ENCODE results near the gene ZNF292.
"Not testable (repeated sequence)": the region's sequence is repeated elsewhere in the genome, so short reads cannot be mapped to it uniquely, and the experiment has no call there.

ZNF292 gene

DNA sequence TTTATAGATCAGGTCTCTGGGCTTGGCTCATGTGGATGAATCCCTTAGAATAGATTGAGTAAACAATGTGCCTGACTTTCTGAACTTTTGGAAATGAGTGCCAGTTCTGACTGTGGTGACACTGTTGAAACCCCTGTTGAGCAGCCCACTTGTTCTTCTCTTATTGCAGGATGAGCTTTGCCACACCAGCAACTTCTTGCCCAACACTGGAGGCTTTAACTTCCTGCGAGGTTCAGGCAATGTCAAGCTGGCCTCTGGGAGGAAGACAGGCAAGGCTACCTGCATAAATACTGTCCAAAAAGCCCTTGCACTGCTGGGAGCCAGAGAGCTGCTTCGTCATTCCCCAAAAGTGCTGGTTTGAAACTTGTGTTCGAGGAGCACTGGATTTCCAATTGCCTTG, 134.2 kb downstream of the ZNF292 start:
- H3K27me3 ChIP-seq (ENCODE audit: control insufficient read depth, insufficient read depth, low read length), result no peaks in the 10 kb centered on the region
- H3K9ac ChIP-seq (ENCODE audit: low read length), result no peak overlapping the region
- H3K36me3 ChIP-seq (ENCODE audit: control insufficient read depth, insufficient read depth, low read length), result no peaks in the 10 kb centered on the region
- H3K4me1 ChIP-seq (ENCODE audit: control insufficient read depth, insufficient read depth, low read length), result no peaks in the 10 kb centered on the region
- no peak overlapping the region for H3K27ac ChIP-seq (ENCODE audit: low read depth, low read length)
- H3K4me3 ChIP-seq (ENCODE audit: low read length), result no peak overlapping the region

GRCh38 chr6:87291883-87292282, 136.5 kb downstream of the ZNF292 start:
- Histone ChIP-seq H3K4me1 (ENCODE audit: control insufficient read depth, insufficient read depth, low read length) (no peaks in the 10 kb centered on the region), H3K27me3 (ENCODE audit: control insufficient read depth, insufficient read depth, low read length) (no peaks in the 10 kb centered on the region), H3K9ac (ENCODE audit: low read length) (no peak overlapping the region), H3K4me3 (ENCODE audit: low read length) (no peak overlapping the region), H3K27ac (ENCODE audit: low read depth, low read length) (no peak overlapping the region), H3K36me3 (ENCODE audit: control insufficient read depth, insufficient read depth, low read length) (no peaks in the 10 kb centered on the region)

GRCh38 chr6:87293526-87293925, 138.2 kb downstream of the ZNF292 start:
- no peaks in the 10 kb centered on the region for H3K36me3 ChIP-seq (ENCODE audit: control insufficient read depth, insufficient read depth, low read length)
- no peak overlapping the region for H3K9ac ChIP-seq (ENCODE audit: low read length)
- no peaks in the 10 kb centered on the region for H3K27me3 ChIP-seq (ENCODE audit: control insufficient read depth, insufficient read depth, low read length)
- no peaks in the 10 kb centered on the region for H3K4me1 ChIP-seq (ENCODE audit: control insufficient read depth, insufficient read depth, low read length)
- H3K27ac ChIP-seq (ENCODE audit: low read depth, low read length), result no peak overlapping the region
- no peak overlapping the region for H3K4me3 ChIP-seq (ENCODE audit: low read length)

DNA sequence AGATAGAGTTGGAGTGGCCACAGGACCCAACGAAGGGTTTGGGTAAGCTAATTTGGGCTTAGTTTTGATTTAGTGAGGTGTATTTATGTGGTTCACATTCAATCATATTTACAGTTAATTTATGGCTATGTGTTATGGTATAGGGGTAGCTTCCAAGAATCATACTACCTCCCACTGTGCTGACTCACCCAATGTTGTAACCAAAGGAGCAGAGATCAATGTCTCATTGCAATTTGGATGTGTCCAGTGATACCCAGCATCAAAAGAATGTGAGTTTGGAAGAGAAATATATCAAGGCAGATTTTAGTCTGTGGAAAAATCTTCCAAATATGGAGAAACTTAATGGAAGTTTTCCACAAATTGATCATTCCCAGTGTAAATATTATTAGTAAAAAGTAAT, 141.8 kb downstream of the ZNF292 start:
- H3K27me3 ChIP-seq (ENCODE audit: control insufficient read depth, insufficient read depth, low read length), result no peaks in the 10 kb centered on the region
- no peak overlapping the region for H3K27ac ChIP-seq (ENCODE audit: low read depth, low read length)
- H3K4me3 ChIP-seq (ENCODE audit: low read length), result no peak overlapping the region
- H3K36me3 ChIP-seq (ENCODE audit: control insufficient read depth, insufficient read depth, low read length), result no peaks in the 10 kb centered on the region
- H3K9ac ChIP-seq (ENCODE audit: low read length), result no peak overlapping the region
- H3K4me1 ChIP-seq (ENCODE audit: control insufficient read depth, insufficient read depth, low read length), result no peaks in the 10 kb centered on the region

DNA sequence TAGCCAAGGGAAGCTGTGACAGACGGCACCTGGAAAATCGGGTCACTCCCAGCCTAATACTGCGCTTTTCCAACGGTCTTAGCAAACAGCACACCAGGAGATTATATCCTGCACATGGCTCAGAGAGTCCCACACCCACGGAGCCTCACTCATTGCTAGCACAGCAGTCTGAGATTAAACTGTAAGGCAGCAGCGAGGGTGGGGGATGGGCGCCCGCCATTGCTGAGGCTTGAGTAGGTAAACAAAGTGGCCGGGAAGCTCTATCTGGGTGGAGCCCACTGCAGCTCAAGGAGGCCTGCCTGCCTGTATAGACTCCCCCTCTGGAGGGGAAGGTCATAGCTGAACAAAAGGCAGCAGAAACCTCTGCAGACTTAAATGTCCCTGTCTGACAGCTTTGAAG, 145.9 kb downstream of the ZNF292 start:
- H3K4me3 ChIP-seq (ENCODE audit: low read length); H3K27ac ChIP-seq (ENCODE audit: low read depth, low read length); H3K4me1 ChIP-seq (ENCODE audit: control insufficient read depth, insufficient read depth, low read length); H3K27me3 ChIP-seq (ENCODE audit: control insufficient read depth, insufficient read depth, low read length); H3K9ac ChIP-seq (ENCODE audit: low read length); H3K36me3 ChIP-seq (ENCODE audit: control insufficient read depth, insufficient read depth, low read length): not testable (repeated sequence)

DNA sequence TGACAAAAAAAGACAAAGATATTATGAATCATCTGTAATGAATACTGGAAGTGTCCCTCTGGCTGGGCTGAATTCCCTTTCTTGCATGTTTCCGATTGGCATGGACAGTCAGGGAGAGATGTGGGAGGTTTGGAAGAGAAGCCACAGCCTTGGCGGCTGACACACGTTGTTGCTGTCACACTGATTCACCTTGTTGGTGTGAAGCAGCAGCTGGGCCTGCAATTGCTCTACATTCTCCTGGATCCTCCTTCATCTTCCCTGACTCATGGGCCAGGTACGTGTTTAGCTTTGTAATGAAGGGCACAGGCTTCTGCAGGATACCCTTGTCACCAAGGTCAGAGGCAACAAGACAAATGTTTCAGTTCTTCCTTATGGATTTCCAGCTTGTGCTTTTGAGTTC, 153.6 kb downstream of the ZNF292 start:
- H3K27ac ChIP-seq (ENCODE audit: low read depth, low read length), result no peak overlapping the region
- H3K9ac ChIP-seq (ENCODE audit: low read length), result no peak overlapping the region
- no peaks in the 10 kb centered on the region for H3K4me1 ChIP-seq (ENCODE audit: control insufficient read depth, insufficient read depth, low read length)
- no peaks in the 10 kb centered on the region for H3K36me3 ChIP-seq (ENCODE audit: control insufficient read depth, insufficient read depth, low read length)
- H3K4me3 ChIP-seq (ENCODE audit: low read length), result no peak overlapping the region
- no peaks in the 10 kb centered on the region for H3K27me3 ChIP-seq (ENCODE audit: control insufficient read depth, insufficient read depth, low read length)

- Histone ChIP-seq H3K9ac (ENCODE audit: low read length) (no peak overlapping the region), H3K4me3 (ENCODE audit: low read length) (no peak overlapping the region), H3K27me3 (ENCODE audit: control insufficient read depth, insufficient read depth, low read length) (no peaks in the 10 kb centered on the region), H3K36me3 (ENCODE audit: control insufficient read depth, insufficient read depth, low read length) (no peaks in the 10 kb centered on the region), H3K27ac (ENCODE audit: low read depth, low read length) (no peak overlapping the region), H3K4me1 (ENCODE audit: control insufficient read depth, insufficient read depth, low read length) (no peaks in the 10 kb centered on the region)
Measured at GRCh38 chr6:87312860-87313259, 157.5 kb downstream of the ZNF292 start.

Data from rectal smooth muscle tissue (tissue), 1 donor.